Neural cell (in vitro differentiated cells): Measurements from ENCODE around the gene ADARB2. TPM values are rescaled to one million over a fixed set of nuclear protein-coding genes. Genes with fewer than 3 reads are reported as not detected.

Experiments used
- H2AFZ ChIP-seq: fragments of 200-600, 300-800 bp; sonication (generic), shearing (Covaris generic); 2 replicates; pipeline ENCODE4 v1.6.0; 2014; ENCODE audit warnings: low read depth, mild to moderate bottlenecking, antibody characterized with exemption, low read length, moderate library complexity
- H3F3A ChIP-seq: fragments of 200-600 bp; shearing (Covaris generic); 2 replicates; pipeline ENCODE4 v1.6.1; 2016; ENCODE audit warnings: mild to moderate bottlenecking, moderate library complexity, mixed read lengths, antibody characterized with exemption, low read length; ENCODE audit not compliant: insufficient read depth, poor library complexity, severe bottlenecking
- H3K27ac ChIP-seq: fragments of 200-600, 300-800 bp; sonication (generic), shearing (Covaris generic); 2 replicates; pipeline ENCODE4 v1.5.1; 2014; ENCODE audit warnings: mild to moderate bottlenecking, low read length, moderate library complexity
- H3K27me3 ChIP-seq: fragments of 300-800, 200-600 bp; sonication (generic), shearing (Covaris generic); 2 replicates; pipeline ENCODE4 v1.6.0; 2014; ENCODE audit warnings: mild to moderate bottlenecking, low read depth, low read length, moderate library complexity; ENCODE audit not compliant: insufficient read depth
- H3K36me3 ChIP-seq: fragments of 300-800, 200-600 bp; sonication (generic), shearing (Covaris generic); 2 replicates; pipeline ENCODE4 v1.5.1; 2014; ENCODE audit warnings: mild to moderate bottlenecking, antibody characterized with exemption, low read length, moderate library complexity; ENCODE audit not compliant: insufficient read depth
- H3K4me2 ChIP-seq: fragments of 300-800, 200-600 bp; sonication (generic), shearing (Covaris generic); 2 replicates; pipeline ENCODE4 v1.6.0; 2014; ENCODE audit warnings: mild to moderate bottlenecking, low read length
- H3K4me3 ChIP-seq: fragments of 300-800, 200-600 bp; sonication (generic), shearing (Covaris generic); 2 replicates; pipeline ENCODE4 v1.5.1; 2014; ENCODE audit warnings: mild to moderate bottlenecking, low read length, moderate library complexity
- H3K79me2 ChIP-seq: fragments of 200-600 bp; shearing (Covaris generic); replicated peaks from 2 replicates; pipeline ENCODE4 v1.6.0; 2014; ENCODE audit warnings: mild to moderate bottlenecking, low read length, moderate library complexity; ENCODE audit not compliant: insufficient read depth
- H3K9ac ChIP-seq: fragments of 300-800, 200-600 bp; sonication (generic), shearing (Covaris generic); 2 replicates; pipeline ENCODE4 v1.6.1; 2016; ENCODE audit warnings: mild to moderate bottlenecking, low read length, mixed read lengths
- H3K9me2 ChIP-seq: fragments of 200-600 bp; shearing (Covaris generic); 2 replicates; pipeline ENCODE4 v1.6.1; 2016; ENCODE audit warnings: mild to moderate bottlenecking, low read length, mixed read lengths; ENCODE audit not compliant: insufficient read depth
- H3K9me3 ChIP-seq: fragments of 200-600, 300-800 bp; sonication (generic), shearing (Covaris generic); 2 replicates; pipeline ENCODE4 v1.6.1; 2016; ENCODE audit warnings: mild to moderate bottlenecking, mixed run types, low read length, moderate library complexity, mixed read lengths
- H4K20me1 ChIP-seq: fragments of 200-600 bp; shearing (Covaris generic); 2 replicates; pipeline ENCODE4 v1.6.1; 2016; ENCODE audit warnings: mild to moderate bottlenecking, mixed run types; ENCODE audit not compliant: insufficient read depth
- EP300 ChIP-seq: fragments of 450-650 bp; conservative IDR thresholded peaks from 2 replicates; pipeline ENCODE4 v1.6.1; 2014; ENCODE audit warnings: antibody characterized with exemption, mild to moderate bottlenecking, moderate library complexity; ENCODE audit not compliant: poor library complexity, severe bottlenecking
- EZH2 ChIP-seq: fragments of 200-600, 300-800 bp; shearing (Covaris generic), sonication (generic); IDR thresholded peaks from 2 replicates; pipeline ENCODE4 v1.6.1; 2014; ENCODE audit warnings: antibody characterized with exemption, low read length, borderline replicate concordance, mild to moderate bottlenecking; ENCODE audit not compliant: insufficient read depth, poor library complexity, severe bottlenecking
- POLR2AphosphoS5 ChIP-seq: IDR thresholded peaks from 2 replicates; pipeline ENCODE4 v1.6.1; 2012
- RAD21 ChIP-seq: fragments of 450-650 bp; conservative IDR thresholded peaks from 2 replicates; pipeline ENCODE4 v1.6.1; 2014; ENCODE audit warnings: antibody characterized with exemption, mild to moderate bottlenecking, moderate library complexity
- REST ChIP-seq: IDR thresholded peaks from 2 replicates; pipeline ENCODE4 v1.6.1; 2012; ENCODE audit warnings: borderline replicate concordance
- SMC3 ChIP-seq: fragments of 450-650 bp; conservative IDR thresholded peaks from 2 replicates; pipeline ENCODE4 v1.6.1; 2014; ENCODE audit warnings: antibody characterized with exemption, mild to moderate bottlenecking, moderate library complexity; ENCODE audit not compliant: poor library complexity
- polyA plus RNA-seq: library from polyadenylated mRNA; depleted of rRNA; stranded (reverse); fragments of >200 nt; gene quantifications from 2 replicates; pipeline ENCODE4 v1.2.3, GENCODE V29; 2014

ADARB2 gene
- polyA plus RNA-seq, 1 donor from 2014 or later: 3.6 TPM

GRCh38 chr10:1406132-1406966, 331.0 kb downstream of the ADARB2 start:
- Histone ChIP-seq H3K36me3 (no peaks in the 10 kb centered on the region), H4K20me1 (no peaks in the 10 kb centered on the region), H3K79me2 (no peaks in the 10 kb centered on the region), H3K4me3 (no peak overlapping the region), H3F3A (no peaks in the 10 kb centered on the region), H3K9me3 (no peaks in the 10 kb centered on the region), H3K27me3 (no peaks in the 10 kb centered on the region), H3K4me2 (no peak overlapping the region), H3K9ac (no peak overlapping the region), H3K27ac (no peak overlapping the region), H2AFZ (no peak overlapping the region), H3K9me2 (no peaks in the 10 kb centered on the region)
- TF ChIP-seq POLR2AphosphoS5 (no peak), SMC3 (no peak), EP300 (no peak), REST (no peak), EZH2 (no peak)

DNA sequence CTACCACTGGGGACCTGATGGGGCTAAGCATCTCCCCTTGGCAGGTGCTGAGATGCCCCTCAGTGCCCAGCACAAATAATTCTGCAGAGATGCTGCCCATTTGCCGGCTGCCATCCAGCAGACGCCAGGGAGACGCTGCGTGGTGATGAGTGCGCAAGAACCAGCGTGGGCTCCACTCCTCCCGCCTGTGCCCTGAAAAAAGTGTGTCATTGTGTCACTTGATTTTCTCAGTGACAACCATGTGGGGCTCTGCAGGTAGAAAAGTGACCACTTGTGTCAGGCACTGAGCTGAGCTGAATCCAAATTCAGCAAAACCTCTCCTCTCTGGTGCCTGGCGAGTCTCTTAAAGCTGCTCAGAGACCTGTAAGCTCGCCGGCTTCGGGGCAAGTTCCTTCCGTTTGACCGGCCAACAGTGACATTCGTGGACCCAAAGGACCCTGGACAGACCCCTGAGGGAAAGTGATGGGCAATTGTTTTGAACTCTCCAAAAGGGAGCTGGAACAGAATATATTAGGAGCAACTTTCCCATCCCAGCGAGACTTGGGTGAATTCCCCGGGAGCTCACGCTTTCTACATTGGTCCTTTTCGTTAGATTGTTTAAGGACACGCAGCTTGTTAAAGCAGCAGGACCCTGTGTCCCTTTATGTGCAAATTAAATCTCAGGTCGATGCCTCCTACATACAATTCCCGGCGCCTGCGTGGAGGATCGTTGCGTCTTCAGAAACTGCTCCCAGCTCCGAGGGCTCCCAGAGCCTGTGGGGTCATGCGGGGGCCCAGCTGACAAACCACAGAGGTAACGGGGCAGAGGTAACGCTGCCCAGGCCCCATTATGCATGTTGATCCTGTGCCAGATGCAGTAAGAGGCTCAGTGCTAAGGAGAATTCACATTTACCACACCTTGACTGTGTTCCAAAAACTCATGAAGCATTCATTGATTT, 332.7 kb downstream of the ADARB2 start:
- TF ChIP-seq REST (no peak), EZH2 (no peak), POLR2AphosphoS5 (no peak), RAD21 (no peak)
- Histone ChIP-seq H3K4me2 (no peak overlapping the region), H4K20me1 (no peaks in the 10 kb centered on the region), H3K36me3 (no peaks in the 10 kb centered on the region), H3K27me3 (no peaks in the 10 kb centered on the region), H3K9me2 (no peaks in the 10 kb centered on the region), H3F3A (no peaks in the 10 kb centered on the region), H3K9ac (no peak overlapping the region), H3K79me2 (no peaks in the 10 kb centered on the region), H2AFZ (no peak overlapping the region), H3K27ac (no peak overlapping the region), H3K9me3 (no peaks in the 10 kb centered on the region), H3K4me3 (no peak overlapping the region)
